Measurements from ENCODE around the gene MS4A15.
"Not testable (repeated sequence)": the region's sequence is repeated elsewhere in the genome, so short reads cannot be mapped to it uniquely, and the experiment has no call there.

The MS4A15 gene

GRCh38 chr11:60756307-60757032 is at the start of gene MS4A15:
Gene MS4A15, plus strand, starts transcription at chr11:60756867. Its CDS starts 6,867 bp downstream, at chr11:60763734.
- DNase-seq (ENCODE audit: low read depth in 1 of 2, low spot score in 1 of 2), result no peak

GRCh38 chr11:60706931-60707330 is 49.7 kb upstream of the MS4A15 start:
- DNase-seq (ENCODE audit: low read depth in 1 of 2, low spot score in 1 of 2), result no peak

DNA sequence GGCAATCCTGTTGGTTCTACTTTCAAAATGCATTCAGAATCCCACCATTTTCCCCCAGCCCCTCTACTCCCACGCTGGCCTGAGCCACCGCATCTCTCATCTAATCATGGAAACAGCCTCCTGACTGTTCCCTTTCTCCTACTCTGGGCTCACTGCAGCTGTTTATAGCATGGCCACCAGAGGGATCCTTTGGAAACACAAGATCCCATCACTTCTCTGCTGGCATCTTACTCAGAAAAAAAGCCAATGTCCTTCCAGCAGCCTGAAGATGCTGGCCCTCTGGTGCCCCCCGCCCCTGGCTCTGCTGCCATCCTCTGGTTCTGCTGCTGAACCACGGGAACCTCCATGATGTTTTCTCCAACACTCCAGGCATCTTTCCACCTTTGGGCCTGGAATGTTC is 46.2 kb upstream of the MS4A15 start:
- no peak for DNase-seq (ENCODE audit: low read depth in 1 of 2, low spot score in 1 of 2)

DNA sequence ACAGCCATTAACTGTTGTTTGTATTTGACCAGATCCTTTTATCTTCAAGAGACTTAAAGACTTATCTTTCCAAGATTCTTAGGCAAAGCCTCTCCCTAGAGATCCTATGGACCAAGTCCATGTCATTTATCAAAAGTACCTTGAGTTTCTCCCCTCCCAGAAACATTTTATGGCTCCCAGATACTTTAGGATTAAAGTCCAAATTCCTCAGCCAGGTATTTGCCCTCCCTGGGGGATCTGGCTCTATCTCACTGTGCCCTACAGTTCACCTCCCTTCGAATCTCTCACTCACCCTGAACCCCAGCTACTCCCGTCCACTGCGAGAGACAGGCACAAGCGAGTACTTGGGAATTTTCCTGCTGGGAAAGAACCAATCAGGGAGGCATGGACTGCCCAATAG is 45.4 kb upstream of the MS4A15 start:
- no peak for DNase-seq (ENCODE audit: low read depth in 1 of 2, low spot score in 1 of 2)

GRCh38 chr11:60713423-60713822 is 43.2 kb upstream of the MS4A15 start:
- not testable (repeated sequence) for DNase-seq (ENCODE audit: low read depth in 1 of 2, low spot score in 1 of 2)

GRCh38 chr11:60717956-60718355 is 38.7 kb upstream of the MS4A15 start:
- no peak for DNase-seq (ENCODE audit: low read depth in 1 of 2, low spot score in 1 of 2)

DNA sequence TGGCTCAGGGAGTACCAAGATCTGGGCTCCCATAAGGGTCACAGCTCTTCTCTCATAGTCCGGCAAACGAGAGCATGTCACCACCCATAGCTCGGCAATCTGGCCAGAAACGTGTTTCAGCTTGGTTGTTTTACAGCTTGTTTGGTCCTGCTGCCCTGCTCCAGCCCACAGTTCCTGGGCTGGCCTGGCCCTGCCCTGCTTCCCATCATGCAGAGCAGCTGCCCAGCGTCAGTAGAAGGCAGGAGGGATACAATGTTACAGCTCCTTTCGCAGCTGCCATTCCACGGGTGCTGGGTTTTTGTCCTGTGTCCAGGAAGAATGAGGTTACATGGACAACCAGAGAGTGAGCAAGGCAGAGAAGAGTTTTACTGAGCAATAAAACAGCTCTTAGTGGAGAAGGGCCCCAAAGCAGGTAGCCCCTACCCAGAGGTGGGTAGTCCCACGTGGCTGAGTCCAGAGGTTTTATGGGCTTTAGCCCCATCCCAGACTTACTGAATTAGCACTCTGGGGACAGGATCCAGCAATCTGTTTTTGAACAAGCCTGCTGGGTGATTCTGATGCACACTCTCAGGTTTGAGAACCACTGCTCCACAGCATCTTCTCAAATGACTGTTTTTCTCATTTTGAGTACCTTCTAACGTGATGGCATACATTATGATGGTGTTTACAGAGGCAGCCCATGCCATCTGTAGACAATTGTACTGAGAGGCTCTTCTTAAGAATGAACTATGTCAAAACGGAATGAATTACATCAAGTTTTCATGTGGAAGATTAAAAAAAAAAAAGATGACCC is 37.9 kb upstream of the MS4A15 start:
- no peak for DNase-seq (ENCODE audit: low read depth in 1 of 2, low spot score in 1 of 2)

DNA sequence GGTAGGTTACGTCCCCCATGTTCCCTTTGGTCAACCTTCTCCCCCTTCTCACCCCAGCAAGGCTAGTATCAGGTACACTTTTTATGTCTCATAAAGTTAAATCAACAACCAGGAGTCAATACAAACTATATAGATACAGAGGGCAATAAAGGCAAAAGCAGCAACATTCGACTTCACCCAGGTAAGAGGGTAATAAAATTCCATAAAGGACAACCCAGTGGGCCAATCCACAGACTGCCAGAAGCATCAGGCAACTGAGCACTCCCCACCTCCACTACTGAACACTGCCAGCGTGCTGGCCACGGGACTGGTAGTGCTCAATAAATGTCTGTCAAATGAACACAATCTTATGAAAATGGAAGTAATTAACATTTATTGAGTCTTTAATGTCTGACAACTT is 37.3 kb upstream of the MS4A15 start:
- no peak for DNase-seq (ENCODE audit: low read depth in 1 of 2, low spot score in 1 of 2)

DNA sequence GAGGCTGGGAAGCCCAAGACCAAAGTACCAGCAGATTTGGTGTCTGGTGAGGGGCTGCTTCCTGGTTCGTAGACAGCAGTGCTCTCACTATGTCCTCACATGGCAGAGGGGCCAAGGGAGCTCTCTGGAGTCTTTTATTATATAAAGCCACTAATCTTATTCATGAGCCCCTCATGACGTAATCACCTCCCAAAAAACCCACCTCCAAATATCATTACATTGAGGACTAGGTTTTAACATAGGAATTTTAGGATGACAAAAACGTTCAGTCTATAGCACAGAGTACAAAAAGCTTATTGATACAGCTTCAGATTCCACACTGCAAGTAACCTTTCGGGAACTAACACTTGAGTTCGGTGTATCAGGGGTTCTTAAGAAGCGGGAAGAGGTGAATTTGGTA is 36.2 kb upstream of the MS4A15 start:
- DNase-seq (ENCODE audit: low read depth in 1 of 2, low spot score in 1 of 2), result no peak

DNA sequence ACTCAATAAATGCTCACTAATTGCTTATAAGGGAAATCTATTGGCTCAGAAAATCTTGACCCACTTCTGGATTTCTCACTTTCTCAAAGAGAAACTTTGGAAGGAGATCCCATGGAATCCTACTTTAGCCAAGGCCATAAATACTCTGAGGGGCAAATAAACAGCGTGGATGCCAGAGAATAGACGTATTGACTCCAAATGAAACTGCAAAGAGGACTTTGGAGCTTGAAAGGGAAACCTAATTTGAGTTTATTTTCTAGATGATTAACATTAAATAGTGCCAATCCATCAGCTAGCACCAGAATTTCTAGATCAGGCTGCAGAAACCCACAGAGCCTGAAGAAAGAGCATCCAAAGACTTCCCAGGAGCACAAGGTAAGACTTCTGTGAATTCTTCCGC is 32.2 kb upstream of the MS4A15 start, which contains the start of gene MS4A18:
TSS of gene MS4A18 (plus strand) at position 301 of the 400 bp plus-strand sequence.
- DNase-seq (ENCODE audit: low read depth in 1 of 2, low spot score in 1 of 2), result no peak

GRCh38 chr11:60725592-60725991 is 31.1 kb upstream of the MS4A15 start:
- DNase-seq (ENCODE audit: low read depth in 1 of 2, low spot score in 1 of 2), result no peak

DNA sequence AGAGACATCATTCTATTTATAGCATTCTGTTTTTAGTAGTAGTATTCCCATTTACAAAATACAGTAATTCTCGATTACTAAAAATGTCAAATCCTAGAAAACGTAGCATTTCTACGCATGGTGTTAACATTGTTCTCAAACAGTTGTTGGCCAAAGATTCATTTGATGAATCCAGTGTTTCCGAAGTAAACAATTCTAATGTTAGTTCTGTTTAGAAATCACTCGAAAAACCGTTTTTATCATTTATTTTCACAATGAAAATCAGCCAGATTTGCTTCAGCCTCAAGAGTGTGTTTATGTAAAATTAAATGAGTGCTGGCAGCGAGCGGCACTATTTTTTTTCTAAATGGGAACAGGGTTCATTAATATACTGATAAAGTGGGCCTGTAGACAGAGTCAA is 25.1 kb upstream of the MS4A15 start:
- no peak for DNase-seq (ENCODE audit: low read depth in 1 of 2, low spot score in 1 of 2)

GRCh38 chr11:60734279-60734678 is 22.4 kb upstream of the MS4A15 start:
- no peak for DNase-seq (ENCODE audit: low read depth in 1 of 2, low spot score in 1 of 2)

GRCh38 chr11:60739114-60739513 is 17.6 kb upstream of the MS4A15 start:
- DNase-seq (ENCODE audit: low read depth in 1 of 2, low spot score in 1 of 2), result no peak

DNA sequence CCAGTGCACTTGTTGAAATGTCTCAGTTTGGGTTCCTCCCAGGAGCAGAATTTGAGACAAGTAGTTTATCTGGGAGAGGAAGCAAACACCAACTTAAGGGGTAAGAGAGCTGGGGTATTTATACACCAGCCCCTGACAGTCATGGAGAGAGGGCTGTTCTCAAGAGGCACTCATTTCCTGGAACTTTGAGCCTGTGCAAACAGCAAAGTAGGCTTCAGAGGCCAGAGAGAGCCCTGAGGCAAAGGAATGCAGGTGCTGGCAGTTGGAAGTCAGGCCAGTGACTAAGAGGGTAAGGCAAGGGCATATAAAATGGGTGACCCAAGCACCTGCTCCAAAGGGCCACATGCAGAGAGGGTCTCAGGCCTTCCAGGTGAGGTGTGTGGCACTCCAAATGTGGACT is 16.1 kb upstream of the MS4A15 start:
- DNase-seq (ENCODE audit: low read depth in 1 of 2, low spot score in 1 of 2), result no peak

GRCh38 chr11:60741421-60741820 is 15.2 kb upstream of the MS4A15 start:
- DNase-seq (ENCODE audit: low read depth in 1 of 2, low spot score in 1 of 2), result no peak

DNA sequence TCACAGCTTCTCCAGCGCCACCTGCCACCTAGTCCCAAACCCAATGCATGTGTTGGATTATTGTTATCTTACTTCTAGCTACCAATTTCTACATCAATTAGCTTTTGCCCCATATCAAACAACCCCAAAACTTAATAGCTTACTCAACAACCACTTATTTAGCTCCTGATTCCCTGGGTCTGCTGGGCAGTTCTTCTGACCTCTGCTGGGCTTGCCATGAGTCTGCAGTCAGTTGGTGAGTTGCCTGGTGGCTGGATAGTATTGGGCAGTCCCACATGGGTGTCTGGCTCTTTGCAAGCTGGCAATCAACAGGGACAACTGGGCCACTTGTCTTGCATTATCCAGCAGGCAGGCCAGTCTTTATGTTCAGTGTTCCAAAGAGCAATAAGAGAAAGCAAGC is 13.6 kb upstream of the MS4A15 start:
- DNase-seq (ENCODE audit: low read depth in 1 of 2, low spot score in 1 of 2), result no peak

DNA sequence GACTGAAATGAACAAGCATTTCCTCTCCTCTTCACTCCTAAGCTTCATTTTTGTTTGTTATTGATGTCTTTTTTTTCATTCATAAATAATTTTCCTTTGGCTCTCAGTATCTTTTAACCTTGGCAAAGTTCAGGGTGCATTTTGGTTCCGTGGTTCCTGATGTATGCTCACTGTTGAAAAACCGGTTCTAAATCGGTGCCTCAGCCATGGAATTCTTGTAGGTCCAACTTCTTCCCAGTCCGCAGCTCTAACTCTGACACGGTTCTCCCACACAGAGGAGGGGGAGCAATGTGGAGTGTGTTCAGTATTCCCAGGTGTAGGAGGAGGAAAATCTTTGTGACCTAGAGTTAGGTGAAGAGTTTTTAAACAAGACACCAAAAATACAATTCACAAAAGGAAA is 12.6 kb upstream of the MS4A15 start:
- DNase-seq (ENCODE audit: low read depth in 1 of 2, low spot score in 1 of 2), result no peak

- no peak for DNase-seq (ENCODE audit: low read depth in 1 of 2, low spot score in 1 of 2)
Observed at GRCh38 chr11:60747359-60747873, 9.3 kb upstream of the MS4A15 start.

GRCh38 chr11:60748225-60748624 is 8.4 kb upstream of the MS4A15 start:
- DNase-seq (ENCODE audit: low read depth in 1 of 2, low spot score in 1 of 2), result no peak

DNA sequence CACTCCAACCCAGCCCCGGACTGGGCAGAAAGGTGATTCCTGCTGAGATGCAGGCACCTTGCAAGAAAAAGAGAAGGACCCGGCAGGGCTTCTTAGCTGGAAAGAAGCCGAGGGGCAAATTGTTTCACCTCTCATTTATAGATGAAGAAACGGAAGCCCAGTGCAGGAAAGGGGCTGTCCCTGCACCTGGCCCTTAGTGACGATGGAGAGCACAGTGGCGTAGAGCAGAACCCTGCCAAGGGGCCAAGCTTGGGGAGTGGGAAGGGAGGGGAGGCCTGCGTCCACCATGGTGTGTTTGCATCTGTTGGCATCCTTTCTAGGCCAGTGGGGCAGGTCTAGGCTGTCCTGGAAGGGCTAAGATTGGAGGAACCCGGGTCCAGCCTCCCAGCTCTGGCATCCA is 7.8 kb upstream of the MS4A15 start:
- no peak for DNase-seq (ENCODE audit: low read depth in 1 of 2, low spot score in 1 of 2)

- DNase-seq (ENCODE audit: low read depth in 1 of 2, low spot score in 1 of 2), result no peak
Observed at GRCh38 chr11:60750911-60751310, 5.8 kb upstream of the MS4A15 start.

Measured in stimulated activated CD4-positive, alpha-beta T cell treated with anti-CD3 and anti-CD28 coated beads, Interleukin-15, amount 100 ng/mL, for 1 hour (primary cell).